GM12878 (cell line): Measurements from ENCODE around the gene RFPL1. TPM values are rescaled to one million over a fixed set of nuclear protein-coding genes. Genes with fewer than 3 reads are reported as not detected.

Experiments used
- ATAC-seq: fragments of 200-7000 bp; cut with Tn5 transposase; 3 replicates; pipeline ENCODE4 v1.9.1; 2020; ENCODE audit warnings: mild to moderate bottlenecking, moderate library complexity
- BruUV-seq: library from RNA; stranded (reverse); fragments of 400-500 nt; replicated peaks from 2 replicates; lab custom pipeline; 2021; lab: Mats Ljungman, UMichigan
- CTCF ChIA-PET: fragments of 300-600 bp; sonication (Branson Sonifier 250); formaldehyde crosslinking; extraction: SDS; loops from one replicate; lab custom pipeline; 2021; ENCODE audit warnings: inconsistent platforms; lab: Yijun Ruan, JAX
- POLR2A ChIA-PET: fragments of 350-600 bp; formaldehyde crosslinking; extraction: SDS; loops from one replicate; lab custom pipeline; 2021; ENCODE audit warnings: inconsistent platforms; lab: Charles Lee
- RAD21 ChIA-PET: fragments of 300-600 bp; sonication (Branson Sonifier 250); formaldehyde crosslinking; loops from one replicate; lab custom pipeline; 2023; ENCODE audit warnings: antibody characterized with exemption; ENCODE audit not compliant: unreplicated experiment; lab: Charles Lee
- SMC1A ChIA-PET: fragments of 300-600 bp; sonication (Branson Sonifier 250); formaldehyde crosslinking; loops from one replicate; lab custom pipeline; 2023; ENCODE audit not compliant: unreplicated experiment, uncharacterized antibody; lab: Charles Lee
- DNase-seq: peaks from one replicate; pipeline ENCODE4 v3.0.0-alpha.2; 2011; ENCODE audit warnings: low read depth, low spot score
- FAIRE-seq: peaks from 3 replicates; lab custom pipeline; 2011; peaks lifted over from hg19 to GRCh38; lab: Jason Lieb, UNC
- H2AFZ ChIP-seq: 2 replicates; pipeline ENCODE4 v1.6.0; 2011; ENCODE audit warnings: low read depth, low read length, control low read depth; ENCODE audit not compliant: control insufficient read depth
- H3K27ac ChIP-seq: 2 replicates; pipeline ENCODE4 v1.5.1; 2011; ENCODE audit warnings: control low read depth; ENCODE audit not compliant: control insufficient read depth, insufficient read depth
- H3K27me3 ChIP-seq, 2 experiments: replicated peaks in 1 of 2; 2 replicates each; pipeline versions ENCODE4 v1.6.0 to v1.6.1; 2011; ENCODE audit warnings: low read length in 1 of 2; ENCODE audit not compliant: control insufficient read depth in 2 of 2, insufficient read depth in 2 of 2
- H3K36me3 ChIP-seq, 2 experiments: 2 replicates each; pipeline ENCODE4 v1.5.1; 2011; ENCODE audit warnings: low read length in 1 of 2; ENCODE audit not compliant: control insufficient read depth in 2 of 2, insufficient read depth in 2 of 2
- H3K4me1 ChIP-seq: 2 replicates; pipeline ENCODE4 v1.6.1; 2011; ENCODE audit warnings: mild to moderate bottlenecking, low read length, moderate library complexity, mixed read lengths; ENCODE audit not compliant: control insufficient read depth, insufficient read depth
- H3K4me2 ChIP-seq: 2 replicates; pipeline ENCODE4 v1.6.0; 2011; ENCODE audit warnings: control low read depth; ENCODE audit not compliant: control insufficient read depth, insufficient read depth
- H3K4me3 ChIP-seq: fragments of 200-600 bp; sonication (generic); 2 replicates; pipeline ENCODE4 v1.5.1; 2016
- H3K79me2 ChIP-seq: 2 replicates; pipeline ENCODE4 v1.6.0; 2011; ENCODE audit warnings: low read length; ENCODE audit not compliant: control insufficient read depth, insufficient read depth
- H3K9ac ChIP-seq: 2 replicates; pipeline ENCODE4 v1.8.0; 2011; ENCODE audit warnings: low read length, control low read depth, mixed read lengths; ENCODE audit not compliant: control insufficient read depth, insufficient read depth
- H3K9me3 ChIP-seq: replicated peaks from 3 replicates; pipeline ENCODE4 v1.5.1; 2011; ENCODE audit warnings: mild to moderate bottlenecking, low read length; ENCODE audit not compliant: control insufficient read depth, insufficient read depth
- H4K20me1 ChIP-seq: 2 replicates; pipeline ENCODE4 v1.6.0; 2011; ENCODE audit not compliant: control insufficient read depth, insufficient read depth
- CBX3 ChIP-seq: fragments of 200-600 bp; sonication (generic); IDR thresholded peaks from 2 replicates; pipeline ENCODE4 v1.6.1; 2016; ENCODE audit warnings: low read depth, borderline replicate concordance
- CHD2 ChIP-seq: IDR thresholded peaks from 2 replicates; pipeline ENCODE4 v1.6.1; 2011; ENCODE audit warnings: low read depth, low read length, improper control_type of control experiment, borderline replicate concordance
- EZH2 ChIP-seq: IDR thresholded peaks from 2 replicates; pipeline ENCODE4 v1.6.1; 2012; ENCODE audit warnings: low read depth, mild to moderate bottlenecking, control low read depth, inconsistent platforms, low read length, borderline replicate concordance; ENCODE audit not compliant: control insufficient read depth
- KAT2A ChIP-seq: conservative IDR thresholded peaks from 2 replicates; pipeline ENCODE4 v1.6.1; 2011; ENCODE audit warnings: low read depth, low read length; ENCODE audit not compliant: control insufficient read depth
- NFYA ChIP-seq: IDR thresholded peaks from 2 replicates; pipeline ENCODE4 v1.6.1; 2011; ENCODE audit warnings: low read depth, mild to moderate bottlenecking, low read length, improper control_type of control experiment, borderline replicate concordance
- NR2C1 ChIP-seq: fragments of 450-650 bp; IDR thresholded peaks from 2 replicates; pipeline ENCODE4 v1.6.1; 2017; ENCODE audit warnings: antibody characterized with exemption, mild to moderate bottlenecking, moderate library complexity
- USF2 ChIP-seq: IDR thresholded peaks from 2 replicates; pipeline ENCODE4 v1.6.1; 2011; ENCODE audit warnings: low read depth, low read length, improper control_type of control experiment, borderline replicate concordance
- ZBED1 ChIP-seq: IDR thresholded peaks from 2 replicates; pipeline ENCODE4 v1.6.1; 2016; ENCODE audit warnings: borderline replicate concordance
- ZNF687 ChIP-seq: fragments of 450-650 bp; IDR thresholded peaks from 2 replicates; pipeline ENCODE4 v1.6.1; 2017; ENCODE audit warnings: mild to moderate bottlenecking, moderate library complexity
- WGBS: methylation state at CpG from one replicate; pipeline ENCODE4 v1.1.6; 2016; ENCODE audit warnings: low lambda C conversion rate; ENCODE audit not compliant: insufficient replicate concordance, insufficient coverage; ENCODE audit errors: missing lambda C conversion rate; 5-methylcytosine and 5-hydroxymethylcytosine counted together
- in situ Hi-C: fragments of 300-500 bp; cut with MboI; formaldehyde crosslinking; loops from 9 replicates; pipeline ENCODE4 v1.14.3; 2018; ENCODE audit warnings: mixed read lengths
- intact Hi-C: fragments of 100-400 bp; cut with micrococcal nuclease; formaldehyde crosslinking; loops from one replicate; pipeline ENCODE4 v1.14.2; 2022; ENCODE audit not compliant: unreplicated experiment
- polyA plus RNA-seq, 11 experiments: library from polyadenylated mRNA; depleted of rRNA in 4 of 11; unstranded in 6 of 11; stranded (reverse) in 5 of 11; fragments of >200 nt; fragmentation: Nextera tagmentation in 4 of 11; fragmentation: Illumina TruSeq in 1 of 11; extraction: Ambion mirVana in 4 of 11; extraction: Trizol in 1 of 11; gene quantifications; 1 replicate in 1 of 11; 2 replicates in 10 of 11; pipeline versions ENCODE4 v1.2.1 to v1.2.3, GENCODE V29; 2011 to 2016; ENCODE audit warnings: inconsistent platforms in 2 of 11, missing spikeins in 2 of 11, low read depth in 1 of 11
- total RNA-seq, 4 experiments: library from RNA; depleted of rRNA in 3 of 4; stranded (reverse); fragments of >200 nt in 3 of 4; fragmentation: Illumina TruSeq in 1 of 4; extraction: Trizol in 1 of 4; gene quantifications; 2 replicates each; pipeline versions ENCODE4 v1.2.1 to v1.2.3, GENCODE V29; 2013 to 2021
- TF ChIP-seq, protein P1 (sequence below): fragments of 450-650 bp; formaldehyde crosslinking; IDR thresholded peaks from 2 replicates; pipeline ENCODE4 v1.4.0; 2020; ENCODE audit warnings: mild to moderate bottlenecking, moderate library complexity

RFPL1 gene
- total and polyA plus RNA-seq, 10 of the 15 experiments (the other 5 are each of a cell fraction or from before 2014, with no cell fraction given): 0.13 TPM; not detected in 9

GRCh38 chr22:29480262-29480511 lies 41.8 kb downstream of the RFPL1 start:
- H3K27me3 ChIP-seq: peaks cover 0 to 3% of the 10 kb centered on the region in 2 experiments; a peak in 3 of 4 replicates
- peaks cover 8% of the 10 kb centered on the region; the same call in 1 of the 2 replicates for H3K4me1 ChIP-seq
- no peak for TF ChIP-seq CHD2
- TF ChIP-seq NR2C1: no peak
- no peak for TF ChIP-seq ZNF687
- TF ChIP-seq NFYA: no peak
- no peak for TF ChIP-seq ZBED1
- TF ChIP-seq CBX3: no peak
- TF ChIP-seq, protein P1, sequence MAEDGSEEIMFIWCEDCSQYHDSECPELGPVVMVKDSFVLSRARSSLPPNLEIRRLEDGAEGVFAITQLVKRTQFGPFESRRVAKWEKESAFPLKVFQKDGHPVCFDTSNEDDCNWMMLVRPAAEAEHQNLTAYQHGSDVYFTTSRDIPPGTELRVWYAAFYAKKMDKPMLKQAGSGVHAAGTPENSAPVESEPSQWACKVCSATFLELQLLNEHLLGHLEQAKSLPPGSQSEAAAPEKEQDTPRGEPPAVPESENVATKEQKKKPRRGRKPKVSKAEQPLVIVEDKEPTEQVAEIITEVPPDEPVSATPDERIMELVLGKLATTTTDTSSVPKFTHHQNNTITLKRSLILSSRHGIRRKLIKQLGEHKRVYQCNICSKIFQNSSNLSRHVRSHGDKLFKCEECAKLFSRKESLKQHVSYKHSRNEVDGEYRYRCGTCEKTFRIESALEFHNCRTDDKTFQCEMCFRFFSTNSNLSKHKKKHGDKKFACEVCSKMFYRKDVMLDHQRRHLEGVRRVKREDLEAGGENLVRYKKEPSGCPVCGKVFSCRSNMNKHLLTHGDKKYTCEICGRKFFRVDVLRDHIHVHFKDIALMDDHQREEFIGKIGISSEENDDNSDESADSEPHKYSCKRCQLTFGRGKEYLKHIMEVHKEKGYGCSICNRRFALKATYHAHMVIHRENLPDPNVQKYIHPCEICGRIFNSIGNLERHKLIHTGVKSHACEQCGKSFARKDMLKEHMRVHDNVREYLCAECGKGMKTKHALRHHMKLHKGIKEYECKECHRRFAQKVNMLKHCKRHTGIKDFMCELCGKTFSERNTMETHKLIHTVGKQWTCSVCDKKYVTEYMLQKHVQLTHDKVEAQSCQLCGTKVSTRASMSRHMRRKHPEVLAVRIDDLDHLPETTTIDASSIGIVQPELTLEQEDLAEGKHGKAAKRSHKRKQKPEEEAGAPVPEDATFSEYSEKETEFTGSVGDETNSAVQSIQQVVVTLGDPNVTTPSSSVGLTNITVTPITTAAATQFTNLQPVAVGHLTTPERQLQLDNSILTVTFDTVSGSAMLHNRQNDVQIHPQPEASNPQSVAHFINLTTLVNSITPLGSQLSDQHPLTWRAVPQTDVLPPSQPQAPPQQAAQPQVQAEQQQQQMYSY (CRISPR knock-in tag): no peak
- TF ChIP-seq EZH2: no peak
- TF ChIP-seq KAT2A: no peak
- TF ChIP-seq USF2: no peak
- TF ChIP-seq, all 136 proteins: peak for 0
- Histone ChIP-seq H2AFZ (no peak overlapping the region), H3K79me2 (no peaks in the 10 kb centered on the region), H3K27ac (no peak overlapping the region), H3K9ac (no peak overlapping the region), H3K4me3 (no peak overlapping the region), H3K9me3 (no peaks in the 10 kb centered on the region; the same call in 2 of the 3 replicates), H4K20me1 (no peaks in the 10 kb centered on the region), H3K4me2 (no peak overlapping the region), H3K36me3 (no peaks in the 10 kb centered on the region)
- BruUV-seq: no TSS peak
- ATAC-seq (no peak), FAIRE-seq (no peak), DNase-seq (no peak)
- in situ Hi-C loops (no loop called here), intact Hi-C loops (no loop called here)
- SMC1A ChIA-PET: no interaction called here
- CTCF ChIA-PET: no interaction called here
- RAD21 ChIA-PET: no interaction called here
- 75% methylated on average over 16 of the region's 39 CpGs for WGBS
- POLR2A ChIA-PET: no interaction called here
